Measurements from ENCODE around the gene PAGE4.

PAGE4 gene, protein sequence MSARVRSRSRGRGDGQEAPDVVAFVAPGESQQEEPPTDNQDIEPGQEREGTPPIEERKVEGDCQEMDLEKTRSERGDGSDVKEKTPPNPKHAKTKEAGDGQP

DNA sequence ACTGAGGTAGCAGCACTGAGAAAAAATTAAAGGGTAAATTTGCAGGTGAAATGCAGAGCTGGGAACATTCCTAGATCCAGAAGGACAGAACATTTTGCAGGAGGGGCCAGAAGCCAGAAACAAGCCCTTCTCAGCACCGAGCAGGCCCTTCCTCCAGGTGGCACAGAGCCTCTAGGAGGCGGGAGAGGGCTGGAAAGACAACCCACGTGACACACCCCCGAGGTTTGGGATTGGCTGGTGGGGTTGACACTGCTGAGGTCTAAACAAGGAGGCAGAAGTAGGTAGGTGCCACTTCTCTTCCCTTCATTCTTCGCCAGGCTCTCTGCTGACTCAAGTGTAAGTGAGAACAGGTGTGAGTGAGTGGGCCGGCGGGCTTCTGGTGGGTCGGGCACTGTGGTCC lies at the start of gene PAGE4:
TSS of gene PAGE4 (plus strand) at position 288 of the 400 bp plus-strand sequence. CDS start 1,126 bp downstream, outside the sequence.
- no peak for DNase-seq

DNA sequence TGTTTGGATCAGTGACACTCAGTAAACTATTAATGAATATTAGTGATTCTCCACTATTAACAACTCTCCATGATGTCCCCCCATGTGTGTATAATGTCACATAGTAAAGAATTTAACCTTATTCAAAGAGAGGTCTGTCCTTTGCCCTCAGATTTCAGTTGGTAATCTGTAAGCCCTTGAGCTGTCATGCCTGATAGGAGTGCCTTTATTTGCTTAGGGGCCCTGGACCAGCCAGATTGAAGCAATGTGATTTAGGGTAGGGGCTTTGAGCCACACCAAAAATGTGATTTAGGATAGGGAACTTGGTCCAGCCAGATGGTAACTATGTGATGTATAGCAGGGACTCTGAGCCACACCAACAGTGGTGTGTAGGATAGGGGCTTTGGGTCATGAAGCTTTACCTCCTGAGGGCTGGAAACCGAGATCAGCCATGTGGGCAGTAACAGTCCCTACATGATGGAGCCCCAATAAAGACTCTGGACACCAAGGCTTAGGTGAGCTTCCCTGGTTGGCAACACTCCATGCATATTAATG lies 44.3 kb upstream of the PAGE4 start:
- no peak for DNase-seq

DNA sequence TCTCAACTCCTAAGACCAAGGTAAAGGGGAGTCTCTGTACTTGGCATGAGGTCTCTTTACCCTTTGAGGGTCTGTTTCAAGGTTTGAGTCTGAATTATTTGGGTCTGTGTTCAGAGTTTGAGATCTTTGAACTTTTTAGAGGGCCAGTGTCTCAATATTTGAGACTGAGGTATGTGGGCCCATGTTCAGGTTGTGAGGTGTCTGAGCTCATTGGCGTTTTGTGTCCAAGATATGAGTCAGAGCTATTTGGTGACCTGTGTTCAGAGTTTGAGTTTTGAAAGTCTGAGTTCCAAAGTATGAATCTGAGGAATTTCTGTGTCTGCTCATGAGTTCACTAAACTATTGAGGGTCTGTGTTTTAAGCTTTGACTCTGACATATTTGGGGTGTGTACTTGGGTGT lies 36.7 kb upstream of the PAGE4 start:
- no peak for DNase-seq

DNA sequence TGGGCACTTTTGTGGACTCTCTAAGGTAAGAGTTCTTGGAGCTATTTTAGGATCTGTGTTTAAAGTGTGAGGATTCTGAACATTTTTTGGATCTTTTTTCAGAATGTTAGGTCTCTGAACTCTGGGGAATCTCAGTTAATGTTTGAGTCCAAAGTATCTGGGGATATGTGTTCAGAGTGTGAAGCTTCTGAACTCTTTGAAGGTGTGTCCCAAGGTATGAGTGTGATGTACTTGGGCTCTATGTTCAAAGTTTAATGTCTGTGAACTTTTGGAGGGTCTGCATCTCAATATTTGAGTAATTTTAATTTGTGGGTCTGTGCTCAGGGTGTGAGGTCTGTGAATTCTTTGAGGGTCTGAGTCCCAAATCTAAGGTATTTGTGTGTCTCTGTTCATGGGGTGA lies 35.4 kb upstream of the PAGE4 start:
- DNase-seq: no peak

GRCh38 chrX:49799828-49800227 lies 29.3 kb upstream of the PAGE4 start:
- no peak for DNase-seq

- no peak for DNase-seq
These were observed 19.0 kb upstream of the PAGE4 start for GRCh38 chrX:49809891-49810632.

GRCh38 chrX:49812177-49812576 lies 16.9 kb upstream of the PAGE4 start:
- DNase-seq: no peak

DNA sequence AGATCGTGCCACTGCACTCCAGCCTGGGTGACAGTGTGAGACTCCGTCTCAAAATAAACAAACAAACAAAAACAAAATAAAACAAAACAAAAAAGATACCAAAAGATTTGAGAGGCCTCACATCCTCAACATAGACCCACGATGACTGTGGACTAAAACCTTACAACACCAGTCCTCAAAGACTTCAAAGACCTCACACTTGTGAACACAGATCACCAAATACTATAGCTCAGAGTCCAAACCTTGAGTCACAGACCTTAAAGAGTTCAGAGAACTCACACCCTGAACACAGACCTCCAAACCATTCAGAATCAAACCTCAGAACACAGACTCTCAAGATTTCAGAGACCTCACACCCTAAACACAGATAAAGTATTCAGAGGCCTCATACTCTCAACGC lies 12.7 kb upstream of the PAGE4 start:
- DNase-seq: no peak

- DNase-seq: peak; percentile 13
These were observed 9.3 kb downstream of the PAGE4 start for GRCh38 chrX:49838374-49838773.

- peak; percentile 42 for DNase-seq
These were observed 11.6 kb downstream of the PAGE4 start for GRCh38 chrX:49840679-49841078.

DNA sequence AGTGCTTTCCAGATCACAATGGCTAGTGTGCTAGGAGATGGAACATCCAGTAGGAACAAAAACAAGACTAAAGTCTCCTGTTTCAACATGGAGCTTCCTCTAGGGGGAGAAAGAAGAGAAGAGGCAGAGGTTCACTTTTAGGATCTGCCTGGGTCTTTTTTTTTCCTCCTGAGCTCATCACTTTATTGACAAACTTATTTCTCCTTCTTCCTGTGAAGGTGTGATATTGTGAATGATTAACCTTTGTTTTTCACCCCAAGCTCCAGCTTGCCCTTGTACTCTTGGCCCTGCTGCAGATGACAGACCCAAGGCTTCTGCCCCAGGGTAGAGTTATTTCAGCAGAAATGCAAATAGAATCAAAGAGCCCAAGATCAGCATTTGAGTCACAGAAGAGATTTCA lies 13.5 kb downstream of the PAGE4 start:
- DNase-seq: no peak

- DNase-seq: no peak
These were observed 15.5 kb downstream of the PAGE4 start for GRCh38 chrX:49844611-49845010.

- DNase-seq: no peak
These were observed 16.7 kb downstream of the PAGE4 start for GRCh38 chrX:49845701-49846403.

DNA sequence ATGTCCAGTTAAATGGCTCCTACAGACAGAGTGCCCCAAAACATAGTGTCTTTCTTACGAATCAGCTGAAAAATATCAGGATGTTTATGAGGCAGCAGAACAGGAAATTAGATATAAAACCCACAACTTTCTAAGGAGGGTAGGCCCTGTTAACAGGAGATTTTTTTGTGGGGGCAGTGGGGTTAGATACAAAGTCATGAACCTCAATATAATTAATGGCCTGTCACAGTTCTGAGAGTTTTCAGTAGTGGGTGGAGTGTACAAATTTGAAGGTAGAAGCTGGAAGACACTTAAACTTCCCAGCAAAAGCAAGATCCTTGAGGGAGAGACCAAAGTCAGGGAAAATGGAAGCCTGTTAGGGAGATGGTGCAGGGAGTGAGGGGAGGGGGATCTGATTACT lies 17.4 kb downstream of the PAGE4 start:
- DNase-seq: no peak

- no peak for DNase-seq
These were observed 19.2 kb downstream of the PAGE4 start for GRCh38 chrX:49848275-49848674.

GRCh38 chrX:49850028-49850427 lies 20.9 kb downstream of the PAGE4 start:
- no peak for DNase-seq

DNA sequence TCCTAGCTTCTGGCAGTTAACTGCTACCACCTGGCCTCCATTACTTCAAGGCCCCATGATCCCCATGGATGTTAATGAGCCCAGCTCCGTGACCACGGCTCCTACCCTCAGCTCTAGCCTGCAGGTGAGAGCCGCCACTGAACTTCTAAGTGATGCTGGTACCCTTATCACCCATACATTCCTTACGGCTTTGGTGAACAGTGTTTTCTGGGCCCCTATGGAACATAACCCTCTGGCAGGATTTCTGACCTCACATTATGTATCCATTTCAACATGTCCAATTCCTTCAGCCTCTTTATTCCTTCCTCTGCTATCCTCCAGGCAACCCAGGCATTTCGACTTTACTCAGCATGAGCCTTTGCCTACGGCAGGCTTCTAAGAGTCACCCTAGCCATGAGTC lies 24.6 kb downstream of the PAGE4 start:
- no peak for DNase-seq

DNA sequence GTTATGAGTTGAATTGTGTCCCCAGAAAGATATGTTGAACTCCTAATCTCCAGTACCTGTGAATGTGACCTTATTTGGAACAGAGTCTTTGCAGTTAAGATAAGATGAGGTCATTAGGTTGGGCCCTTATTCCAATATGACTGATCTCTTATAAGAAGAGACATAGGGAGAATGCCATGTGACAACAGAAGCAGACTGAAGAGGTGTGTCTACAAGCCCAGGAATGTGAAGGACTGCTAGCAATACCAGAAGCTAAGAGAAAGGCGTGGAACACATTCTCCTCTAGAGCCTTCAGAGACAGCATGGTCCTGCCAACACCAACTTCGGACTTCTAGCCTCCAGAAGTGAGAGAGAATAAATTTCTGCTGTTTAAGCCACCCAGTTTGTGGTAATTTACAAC lies 27.7 kb downstream of the PAGE4 start:
- DNase-seq: no peak

- DNase-seq: no peak
These were observed 29.2 kb downstream of the PAGE4 start for GRCh38 chrX:49858341-49858740.

DNA sequence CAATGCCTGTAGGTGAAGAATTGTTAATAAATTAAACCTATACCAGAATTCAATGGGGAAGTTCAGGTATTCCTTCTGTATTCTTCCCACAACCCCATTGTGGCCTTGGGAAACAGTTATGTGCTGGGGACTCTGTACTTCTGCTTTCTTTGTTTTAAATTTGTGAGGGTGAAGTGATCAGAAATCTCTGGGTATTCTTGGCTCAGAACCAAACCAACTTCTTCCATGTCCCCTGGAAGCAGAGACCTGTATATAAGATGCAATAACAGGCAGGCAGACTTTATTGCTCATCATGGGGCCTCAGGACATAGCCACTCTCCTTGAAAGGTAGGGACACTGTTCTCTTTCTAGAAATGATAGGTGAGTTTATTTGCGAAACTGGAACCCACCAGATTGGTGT lies 30.4 kb downstream of the PAGE4 start:
- DNase-seq: no peak

DNA sequence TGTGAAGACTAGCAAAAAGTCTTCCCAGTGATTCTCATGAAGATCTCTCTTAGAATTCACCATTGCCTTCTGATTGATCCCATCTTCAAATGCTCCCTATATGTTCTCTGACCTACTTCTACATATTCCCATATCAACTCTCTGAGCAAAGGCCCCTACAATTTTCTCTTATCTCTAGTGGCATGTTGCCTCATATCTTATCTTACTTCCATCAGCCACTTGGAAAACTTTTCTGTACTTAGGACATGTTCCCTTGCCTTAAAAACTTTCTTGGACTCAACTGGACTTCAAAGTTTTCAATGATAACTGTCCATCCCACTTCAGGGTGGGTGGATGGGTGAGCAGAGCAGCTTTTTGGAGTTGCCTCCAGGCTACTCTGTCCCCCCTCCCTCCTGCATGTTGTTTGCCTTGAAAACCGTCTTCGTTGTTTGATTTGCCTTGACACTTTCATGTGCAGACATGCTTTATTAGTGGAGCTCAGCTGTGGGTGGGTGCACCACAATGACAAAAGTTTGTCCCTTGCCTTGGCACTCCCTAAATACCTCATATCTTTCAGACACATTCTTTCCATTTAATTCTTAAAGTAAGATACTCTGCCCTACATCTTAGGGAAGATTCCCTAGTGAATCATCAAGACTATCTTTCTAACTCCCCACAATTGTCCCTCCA lies 31.9 kb downstream of the PAGE4 start:
- no peak for DNase-seq

- DNase-seq: no peak
These were observed 33.0 kb downstream of the PAGE4 start for GRCh38 chrX:49862093-49862492.

- DNase-seq: no peak
These were observed 39.6 kb downstream of the PAGE4 start for GRCh38 chrX:49868739-49869138.

GRCh38 chrX:49876750-49877149 lies 47.6 kb downstream of the PAGE4 start:
- DNase-seq: peak; percentile 34
